DOHH2 (cell line): ENCODE results near the gene GLIPR1L1.

Experiments
- H3F3A ChIP-seq: fragments of 200-600 bp; sonication (generic), shearing (Covaris generic); 2 replicates; pipeline ENCODE4 v1.6.0; 2016; ENCODE audit warnings: antibody characterized with exemption, mild to moderate bottlenecking; ENCODE audit not compliant: control insufficient read depth, insufficient read depth
- H3K27ac ChIP-seq: fragments of 200-600 bp; sonication (generic); 2 replicates; pipeline ENCODE4 v1.5.1; 2014; ENCODE audit warnings: low read depth, mild to moderate bottlenecking, low read length, moderate library complexity
- H3K27me3 ChIP-seq: fragments of 200-600 bp; sonication (generic); 2 replicates; pipeline ENCODE4 v1.6.1; 2014; ENCODE audit warnings: mild to moderate bottlenecking, low read length, mixed read lengths; ENCODE audit not compliant: control insufficient read depth
- H3K36me3 ChIP-seq: fragments of 200-600 bp; sonication (generic); 2 replicates; pipeline ENCODE4 v1.6.1; 2014; ENCODE audit warnings: mild to moderate bottlenecking, low read length, moderate library complexity, mixed read lengths; ENCODE audit not compliant: control insufficient read depth
- H3K4me1 ChIP-seq: fragments of 200-600 bp; sonication (generic); 2 replicates; pipeline ENCODE4 v1.6.1; 2014; ENCODE audit warnings: mild to moderate bottlenecking, low read length, mixed read lengths; ENCODE audit not compliant: control insufficient read depth
- H3K4me2 ChIP-seq: fragments of 200-600 bp; sonication (generic); 2 replicates; pipeline ENCODE4 v1.6.0; 2014; ENCODE audit warnings: mild to moderate bottlenecking, low read length, moderate library complexity
- H3K4me3 ChIP-seq: fragments of 200-600 bp; sonication (generic); 2 replicates; pipeline ENCODE4 v1.5.1; 2014; ENCODE audit warnings: mild to moderate bottlenecking, low read length, mixed read lengths
- H3K79me2 ChIP-seq: fragments of 200-600 bp; sonication (generic); 2 replicates; pipeline ENCODE4 v1.6.1; 2014; ENCODE audit warnings: mild to moderate bottlenecking, low read length, mixed read lengths; ENCODE audit not compliant: control insufficient read depth
- H3K9me2 ChIP-seq: fragments of 200-600 bp; sonication (generic); replicated peaks from 2 replicates; pipeline ENCODE4 v1.6.1; 2014; ENCODE audit warnings: mild to moderate bottlenecking, low read length, mixed read lengths; ENCODE audit not compliant: control insufficient read depth
- H3K9me3 ChIP-seq: fragments of 200-600 bp; sonication (generic); 2 replicates; pipeline ENCODE4 v1.6.1; 2014; ENCODE audit warnings: antibody characterized with exemption, low read length, mixed read lengths; ENCODE audit not compliant: control insufficient read depth, insufficient read depth
- H4K20me1 ChIP-seq: fragments of 200-600 bp; sonication (generic); 2 replicates; pipeline ENCODE4 v1.6.0; 2014; ENCODE audit warnings: low read depth, mild to moderate bottlenecking, antibody characterized with exemption, low read length, moderate library complexity; ENCODE audit not compliant: control insufficient read depth, insufficient read depth
- CTCF ChIP-seq: fragments of 200-600 bp; sonication (generic); IDR thresholded peaks from one replicate; pipeline ENCODE4 v1.5.1; 2014; ENCODE audit warnings: antibody characterized with exemption, mild to moderate bottlenecking, low read depth, low read length; ENCODE audit not compliant: poor library complexity, severe bottlenecking
- EZH2phosphoT487 ChIP-seq: fragments of 200-600 bp; sonication (generic); IDR thresholded peaks from 2 replicates; pipeline ENCODE4 v1.6.1; 2017; ENCODE audit warnings: borderline replicate concordance, mild to moderate bottlenecking, antibody characterized with exemption, low read length, moderate library complexity, mixed read lengths

The GLIPR1L1 gene

GRCh38 chr12:75390156-75390898 lies 55.9 kb downstream of the GLIPR1L1 start:
- Histone ChIP-seq H3K4me1 (no peaks in the 10 kb centered on the region), H3K27ac (no peak overlapping the region), H3K36me3 (no peaks in the 10 kb centered on the region), H3F3A (no peaks in the 10 kb centered on the region), H3K4me3 (peak overlapping the region; percentile 35), H3K9me3 (no peaks in the 10 kb centered on the region), H3K4me2 (peak overlapping the region; percentile 10), H3K27me3 (no peaks in the 10 kb centered on the region; the same call in 1 of the 2 replicates), H3K9me2 (no peaks in the 10 kb centered on the region), H4K20me1 (no peaks in the 10 kb centered on the region), H3K79me2 (no peaks in the 10 kb centered on the region)
- TF ChIP-seq CTCF (no peak), EZH2phosphoT487 (no peak)

DNA sequence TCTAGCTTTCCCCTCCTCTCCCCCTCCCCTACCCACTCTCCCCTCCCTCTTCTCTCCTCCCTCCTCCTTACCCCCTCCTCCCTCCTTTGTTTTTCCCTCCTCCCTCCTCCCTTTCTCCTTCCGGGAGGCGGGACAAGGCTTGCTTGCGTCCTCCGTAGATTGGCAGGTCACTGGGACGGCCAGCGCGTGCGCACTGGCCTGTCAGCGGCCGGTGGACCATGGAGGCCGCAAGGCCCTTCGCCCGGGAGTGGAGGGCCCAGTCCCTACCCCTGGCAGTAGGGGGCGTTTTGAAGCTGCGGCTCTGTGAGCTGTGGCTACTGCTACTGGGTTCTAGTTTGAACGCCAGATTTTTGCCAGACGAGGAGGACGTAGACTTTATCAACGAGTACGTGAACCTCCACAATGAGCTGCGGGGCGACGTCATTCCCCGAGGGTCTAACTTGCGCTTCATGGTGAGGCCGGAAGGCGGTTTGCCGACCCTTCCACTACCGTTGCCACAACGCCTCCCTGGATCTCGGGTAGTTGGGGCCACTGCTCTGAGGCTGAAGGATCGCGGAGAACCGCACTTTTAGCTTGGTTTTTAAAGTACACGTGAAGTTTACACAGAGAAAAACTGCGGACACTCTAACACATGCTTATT lies 56.5 kb downstream of the GLIPR1L1 start, which contains the start of gene GLIPR1L2:
Gene GLIPR1L2, plus strand, starts transcription at position 191 of the 640 bp plus-strand sequence. Its CDS starts 28 bp downstream, at position 219.
- Histone ChIP-seq H3K9me2 (no peaks in the 10 kb centered on the region), H3F3A (no peaks in the 10 kb centered on the region), H3K9me3 (no peaks in the 10 kb centered on the region), H3K79me2 (no peaks in the 10 kb centered on the region), H3K4me3 (peak within 1 kb of the TSS; percentile 35), H3K27ac (no peak within 1 kb of the TSS; the same call in 1 of the 2 replicates), H3K27me3 (no peaks in the 10 kb centered on the region; the same call in 1 of the 2 replicates), H4K20me1 (no peaks in the 10 kb centered on the region), H3K4me2 (peak within 1 kb of the TSS; percentile 29), H3K4me1 (no peaks in the 10 kb centered on the region), H3K36me3 (no peaks in the 10 kb centered on the region)
- TF ChIP-seq CTCF, result peak; percentile 47
- no peak for TF ChIP-seq EZH2phosphoT487

DNA sequence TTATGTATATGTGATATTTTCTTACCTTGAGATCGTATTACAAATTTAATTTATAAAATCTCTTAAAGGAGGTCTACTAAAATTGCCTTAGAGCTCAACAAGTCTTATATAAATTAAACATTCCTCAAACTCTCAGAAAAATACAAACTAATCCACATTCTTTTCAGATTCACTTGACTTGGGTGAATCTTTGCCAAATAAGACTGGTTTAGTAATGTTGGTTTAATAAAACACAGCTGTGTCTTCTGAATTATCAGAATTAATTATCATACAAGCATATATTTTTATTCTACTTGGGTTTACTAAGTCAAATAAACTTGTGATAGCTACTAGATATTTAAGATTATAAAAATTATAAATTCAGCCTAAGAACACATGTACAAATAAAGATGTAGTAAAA lies 69.8 kb downstream of the GLIPR1L1 start:
- Histone ChIP-seq H3K9me3 (no peaks in the 10 kb centered on the region), H3K79me2 (no peaks in the 10 kb centered on the region), H3F3A (no peaks in the 10 kb centered on the region), H3K4me1 (no peaks in the 10 kb centered on the region), H3K27ac (no peak overlapping the region), H3K36me3 (no peaks in the 10 kb centered on the region), H4K20me1 (no peaks in the 10 kb centered on the region), H3K4me3 (no peak overlapping the region), H3K27me3 (no peaks in the 10 kb centered on the region), H3K4me2 (no peak overlapping the region), H3K9me2 (no peaks in the 10 kb centered on the region)
- no peak for TF ChIP-seq EZH2phosphoT487
- TF ChIP-seq CTCF, result no peak
